ENCODE measurements around the gene TRPM3. TPM values are rescaled to one million over a fixed set of nuclear protein-coding genes. Genes with fewer than 3 reads are reported as not detected.

The TRPM3 gene
- total and polyA plus RNA-seq, 2 donors (not counting 1 experiment from before 2014, with no cell fraction given) = not detected

DNA sequence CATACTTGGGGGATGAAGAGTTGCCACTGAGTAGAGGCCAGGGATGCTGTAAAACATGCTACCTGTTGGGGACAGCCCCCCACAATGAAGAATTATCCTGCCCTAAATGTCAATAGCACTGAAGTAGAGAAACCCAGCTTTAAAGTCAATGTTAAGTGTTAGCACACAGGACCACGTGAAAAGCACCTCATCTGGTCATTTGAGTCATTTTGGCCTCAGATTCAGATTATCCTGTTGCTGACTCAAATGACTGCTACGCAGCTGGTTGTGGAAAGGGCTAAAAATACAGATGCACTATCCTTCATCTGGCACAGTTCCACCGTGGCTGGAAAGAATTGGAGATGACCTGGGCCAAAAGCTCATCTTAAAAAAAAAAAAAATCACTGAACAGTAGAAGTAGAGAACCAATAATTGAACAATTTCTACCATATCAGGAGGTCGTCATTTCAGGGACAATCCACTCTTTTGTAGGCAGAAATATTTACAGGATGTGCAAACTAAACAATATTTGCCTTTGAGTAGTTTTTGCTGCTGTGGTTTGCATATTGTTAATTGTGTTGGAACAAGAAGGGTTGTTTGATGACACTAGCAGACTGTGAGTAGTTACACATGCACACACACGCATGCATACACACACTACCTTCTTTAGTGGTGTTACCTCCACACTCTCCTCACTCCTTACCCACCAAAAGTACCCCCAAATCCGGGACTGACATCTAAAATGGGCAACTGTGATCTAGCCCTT, 511.7 kb downstream of the TRPM3 start:
- Histone ChIP-seq H3K9ac (ENCODE audit: low read length) (no peak overlapping the region), H4K20me1 (ENCODE audit: control insufficient read depth, insufficient read depth, low read length, poor library complexity, severe bottlenecking) (no peaks in the 10 kb centered on the region), H3K27me3 (replicated peaks in 1 of 4; ENCODE audit: control extremely low read depth in 1 of 4, control insufficient read depth in 3 of 4, insufficient read depth in 4 of 4, low read length in 3 of 4) (no peaks in the 10 kb centered on the region), H3K27ac (ENCODE audit: low read length in 2 of 2) (no peak overlapping the region), H3K4me3 (ENCODE audit: control extremely low read depth in 1 of 5, extremely low read depth in 1 of 5, insufficient read depth in 1 of 5, low read depth in 2 of 5, low read length in 4 of 5) (no peak overlapping the region), H3K4me2 (replicated peaks; ENCODE audit: low read depth, low read length, poor library complexity, severe bottlenecking) (no peak overlapping the region), H3K36me3 (replicated peaks in 1 of 2; ENCODE audit: control extremely low read depth in 1 of 2, control insufficient read depth in 1 of 2, extremely low read depth in 1 of 2, insufficient read depth in 2 of 2, low read length in 1 of 2) (no peaks in the 10 kb centered on the region), H3K4me1 (ENCODE audit: control insufficient read depth in 2 of 2, insufficient read depth in 2 of 2, low read length in 2 of 2) (peaks cover 7 to 8% of the 10 kb centered on the region in 2 donors), H3K9me3 (ENCODE audit: control extremely low read depth in 1 of 3, control insufficient read depth in 2 of 3, insufficient read depth in 1 of 3, low read length in 2 of 3) (peaks cover 2 to 8% (median 2%) of the 10 kb centered on the region in 3 donors), H2AFZ (ENCODE audit: insufficient read depth, low read depth, low read length, poor library complexity, severe bottlenecking) (no peak overlapping the region), H3K79me2 (ENCODE audit: control insufficient read depth, insufficient read depth, low read length) (no peaks in the 10 kb centered on the region)
- ChIA-PET POLR2A (no interaction called here), CTCF (no interaction called here)
- DNase-seq (no peak), ATAC-seq (ENCODE audit: low read depth) (no peak)
- H3K4me1 Mint-ChIP-seq = peaks cover 10% of the 10 kb centered on the region
- H3K27ac Mint-ChIP-seq = no peak overlapping the region
- H3K9me3 Mint-ChIP-seq (ENCODE audit: insufficient read depth) = peaks cover 4% of the 10 kb centered on the region
- intact Hi-C loops (cut with micrococcal nuclease) = loop anchor here (5.0 to 10.0 kb wide), 2 partner anchors 55 to 352 kb away; partner anchors contain the start of gene SMC5
- H3K27me3 Mint-ChIP-seq = peaks cover 8% of the 10 kb centered on the region
- no peak overlapping the region for H3K4me3 Mint-ChIP-seq
- 54% methylated on average over 5 of the region's 6 CpGs for WGBS (ENCODE audit: insufficient coverage)
- no peak for TF ChIP-seq EZH2 (IDR thresholded peaks at IDR 0.05; ENCODE audit: borderline replicate concordance, insufficient read depth, low read depth, low read length, poor library complexity, severe bottlenecking)
- TF ChIP-seq, protein P1, sequence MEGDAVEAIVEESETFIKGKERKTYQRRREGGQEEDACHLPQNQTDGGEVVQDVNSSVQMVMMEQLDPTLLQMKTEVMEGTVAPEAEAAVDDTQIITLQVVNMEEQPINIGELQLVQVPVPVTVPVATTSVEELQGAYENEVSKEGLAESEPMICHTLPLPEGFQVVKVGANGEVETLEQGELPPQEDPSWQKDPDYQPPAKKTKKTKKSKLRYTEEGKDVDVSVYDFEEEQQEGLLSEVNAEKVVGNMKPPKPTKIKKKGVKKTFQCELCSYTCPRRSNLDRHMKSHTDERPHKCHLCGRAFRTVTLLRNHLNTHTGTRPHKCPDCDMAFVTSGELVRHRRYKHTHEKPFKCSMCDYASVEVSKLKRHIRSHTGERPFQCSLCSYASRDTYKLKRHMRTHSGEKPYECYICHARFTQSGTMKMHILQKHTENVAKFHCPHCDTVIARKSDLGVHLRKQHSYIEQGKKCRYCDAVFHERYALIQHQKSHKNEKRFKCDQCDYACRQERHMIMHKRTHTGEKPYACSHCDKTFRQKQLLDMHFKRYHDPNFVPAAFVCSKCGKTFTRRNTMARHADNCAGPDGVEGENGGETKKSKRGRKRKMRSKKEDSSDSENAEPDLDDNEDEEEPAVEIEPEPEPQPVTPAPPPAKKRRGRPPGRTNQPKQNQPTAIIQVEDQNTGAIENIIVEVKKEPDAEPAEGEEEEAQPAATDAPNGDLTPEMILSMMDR (IDR thresholded peaks at IDR 0.05) = no peak

DNA sequence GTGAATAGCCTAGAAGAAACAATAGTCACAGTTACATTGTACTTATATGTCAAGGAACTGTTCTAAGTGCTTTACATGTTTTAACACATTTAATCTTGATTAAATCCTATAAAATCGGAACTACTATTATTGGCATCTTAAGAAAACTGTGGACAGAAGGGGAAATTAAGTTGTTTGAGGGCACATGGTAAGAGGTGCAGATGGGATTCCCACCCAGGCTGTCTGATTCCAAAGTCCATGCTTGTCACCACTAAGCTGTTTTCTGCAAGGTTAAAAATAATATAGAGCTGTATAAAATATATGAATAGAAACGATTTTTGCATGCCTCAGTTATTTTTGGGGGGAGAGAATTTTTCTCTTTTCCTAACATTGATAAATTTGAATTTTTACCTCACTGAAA, 512.4 kb downstream of the TRPM3 start:
- Histone ChIP-seq H3K27me3 (replicated peaks in 1 of 4; ENCODE audit: control extremely low read depth in 1 of 4, control insufficient read depth in 3 of 4, insufficient read depth in 4 of 4, low read length in 3 of 4) (no peaks in the 10 kb centered on the region), H3K9ac (ENCODE audit: low read length) (no peak overlapping the region), H4K20me1 (ENCODE audit: control insufficient read depth, insufficient read depth, low read length, poor library complexity, severe bottlenecking) (no peaks in the 10 kb centered on the region), H3K9me3 (ENCODE audit: control extremely low read depth in 1 of 3, control insufficient read depth in 2 of 3, insufficient read depth in 1 of 3, low read length in 2 of 3) (peaks cover 2 to 8% (median 2%) of the 10 kb centered on the region in 3 donors), H3K4me2 (replicated peaks; ENCODE audit: low read depth, low read length, poor library complexity, severe bottlenecking) (no peak overlapping the region), H3K27ac (ENCODE audit: low read length in 2 of 2) (no peak overlapping the region), H3K79me2 (ENCODE audit: control insufficient read depth, insufficient read depth, low read length) (no peaks in the 10 kb centered on the region), H2AFZ (ENCODE audit: insufficient read depth, low read depth, low read length, poor library complexity, severe bottlenecking) (no peak overlapping the region), H3K4me3 (ENCODE audit: control extremely low read depth in 1 of 5, extremely low read depth in 1 of 5, insufficient read depth in 1 of 5, low read depth in 2 of 5, low read length in 4 of 5) (no peak overlapping the region), H3K36me3 (replicated peaks in 1 of 2; ENCODE audit: control extremely low read depth in 1 of 2, control insufficient read depth in 1 of 2, extremely low read depth in 1 of 2, insufficient read depth in 2 of 2, low read length in 1 of 2) (no peaks in the 10 kb centered on the region), H3K4me1 (ENCODE audit: control insufficient read depth in 2 of 2, insufficient read depth in 2 of 2, low read length in 2 of 2) (peaks cover 7 to 8% of the 10 kb centered on the region in 2 donors)
- POLR2A ChIA-PET = no interaction called here
- TF ChIP-seq, protein P1 (IDR thresholded peaks at IDR 0.05) = no peak
- TF ChIP-seq EZH2 (IDR thresholded peaks at IDR 0.05; ENCODE audit: borderline replicate concordance, insufficient read depth, low read depth, low read length, poor library complexity, severe bottlenecking) = no peak
- H3K27me3 Mint-ChIP-seq = peaks cover 4% of the 10 kb centered on the region
- peaks cover 10% of the 10 kb centered on the region for H3K4me1 Mint-ChIP-seq
- intact Hi-C loops (cut with micrococcal nuclease) = loop anchor here (5.0 to 10.0 kb wide), 2 partner anchors 54 to 352 kb away; partner anchors contain the start of gene SMC5
- H3K27ac Mint-ChIP-seq = no peak overlapping the region
- no CpG with 5 or more reads among the region's 2 CpGs for WGBS (ENCODE audit: insufficient coverage)
- no peak for ATAC-seq (ENCODE audit: low read depth)
- H3K9me3 Mint-ChIP-seq (ENCODE audit: insufficient read depth) = peaks cover 4% of the 10 kb centered on the region
- CTCF ChIA-PET = no interaction called here
- no peak for DNase-seq
- H3K4me3 Mint-ChIP-seq = no peak overlapping the region
